HepG2 (cell line): ENCODE results near the gene USP32. TPM values are rescaled to one million over a fixed set of nuclear protein-coding genes. Genes with fewer than 3 reads are reported as not detected.

Experiments used
- ATAC-seq: fragments of 200-7000 bp; cut with Tn5 transposase; 3 replicates; pipeline ENCODE4 v1.9.1; 2020; ENCODE audit warnings: mild to moderate bottlenecking, moderate library complexity
- BruUV-seq: library from RNA; stranded (reverse); fragments of 400-500 nt; replicated peaks from 2 replicates; lab custom pipeline; 2021; lab: Mats Ljungman, UMichigan
- CTCF ChIA-PET: fragments of 300-600 bp; formaldehyde crosslinking; extraction: SDS; loops from one replicate; lab custom pipeline; 2021; ENCODE audit warnings: low total read pairs, inconsistent platforms, low intra/inter-chr PET ratio; lab: Yijun Ruan, JAX
- POLR2A ChIA-PET: fragments of 350-600 bp; sonication (Branson Sonifier 250); formaldehyde crosslinking; loops from one replicate; lab custom pipeline; 2020; ENCODE audit warnings: antibody characterized with exemption, inconsistent platforms; lab: Yijun Ruan, JAX
- DNase-seq: peaks from one replicate; pipeline ENCODE4 v3.0.0-alpha.2; 2015; ENCODE audit warnings: low spot score
- FAIRE-seq: peaks from 3 replicates; lab custom pipeline; 2011; peaks lifted over from hg19 to GRCh38; lab: Jason Lieb, UNC
- H2AFZ ChIP-seq: one replicate; pipeline ENCODE4 v1.6.1; 2011; ENCODE audit warnings: low read length, inconsistent platforms
- H3K27ac ChIP-seq: fragments of 300-600 bp; 3 replicates; pipeline ENCODE4 v1.8.0; 2011; ENCODE audit warnings: mixed run types, mild to moderate bottlenecking, mixed read lengths, low read length, inconsistent platforms; ENCODE audit not compliant: insufficient read depth; ENCODE audit errors: extremely low read length
- H3K27me3 ChIP-seq, 2 experiments: fragments of 200-600 bp in 1 of 2; 2 replicates in 1 of 2; 3 replicates in 1 of 2; pipeline versions ENCODE4 v1.6.0 to v1.8.0; 2011; ENCODE audit warnings: low read length in 2 of 2, mild to moderate bottlenecking in 2 of 2, moderate library complexity in 2 of 2, inconsistent platforms in 1 of 2; ENCODE audit not compliant: insufficient read depth in 2 of 2, control insufficient read depth in 1 of 2
- H3K36me3 ChIP-seq, 2 experiments: fragments of 200-600 bp in 1 of 2; replicated peaks in 1 of 2; 2 replicates in 1 of 2; 3 replicates in 1 of 2; pipeline versions ENCODE4 v1.5.1 to v1.8.0; 2011; ENCODE audit warnings: low read length in 2 of 2, inconsistent platforms in 1 of 2; ENCODE audit not compliant: insufficient read depth in 2 of 2, control insufficient read depth in 1 of 2
- H3K4me1 ChIP-seq: 2 replicates; pipeline ENCODE4 v1.5.1; 2012; ENCODE audit warnings: low read length, inconsistent platforms; ENCODE audit not compliant: insufficient read depth
- H3K4me2 ChIP-seq: 2 replicates; pipeline ENCODE4 v1.6.0; 2011; ENCODE audit warnings: low read depth, low read length, inconsistent platforms
- H3K4me3 ChIP-seq, 3 experiments: fragments of 200-600 bp in 1 of 3; sonication (generic), shearing (Covaris generic) in 1 of 3; replicated peaks in 1 of 3; 2 replicates each; pipeline ENCODE4 v1.5.1; 2011 to 2016; ENCODE audit warnings: low read length in 3 of 3, inconsistent platforms in 2 of 3, low read depth in 2 of 3, mild to moderate bottlenecking in 2 of 3, control low read depth in 1 of 3, mixed read lengths in 1 of 3; ENCODE audit not compliant: insufficient read depth in 1 of 3
- H3K79me2 ChIP-seq: one replicate; pipeline ENCODE4 v1.6.1; 2011; ENCODE audit warnings: low read length, inconsistent platforms; ENCODE audit not compliant: insufficient read depth
- H3K9ac ChIP-seq: 2 replicates; pipeline ENCODE4 v1.6.0; 2011; ENCODE audit warnings: mild to moderate bottlenecking, low read depth, low read length, inconsistent platforms; ENCODE audit not compliant: insufficient read depth
- H3K9me3 ChIP-seq: 2 replicates; pipeline ENCODE4 v1.5.1; 2012; ENCODE audit warnings: mild to moderate bottlenecking, low read length
- H4K20me1 ChIP-seq: 2 replicates; pipeline ENCODE4 v1.6.0; 2011; ENCODE audit warnings: inconsistent platforms, mild to moderate bottlenecking, low read length, moderate library complexity; ENCODE audit not compliant: insufficient read depth
- ATAD3A ChIP-seq: sonication (generic); formaldehyde crosslinking; IDR thresholded peaks from 2 replicates; pipeline ENCODE4 v1.4.0; 2020; ENCODE audit warnings: missing genetic modification reagents
- BRCA1 ChIP-seq: sonication (generic); formaldehyde crosslinking; IDR thresholded peaks from 2 replicates; pipeline ENCODE4 v1.4.0; 2020; ENCODE audit warnings: missing genetic modification reagents
- FOXK2 ChIP-seq: fragments of 450-650 bp; IDR thresholded peaks from 2 replicates; pipeline ENCODE4 v1.6.1; 2016
- FOXP1 ChIP-seq, 2 experiments: fragments of 450-650 bp in 1 of 2; IDR thresholded peaks; 2 replicates each; pipeline ENCODE4 v1.6.1; 2017 to 2018; ENCODE audit warnings: antibody characterized with exemption in 1 of 2
- RNF2 ChIP-seq: fragments of 450-650 bp; conservative IDR thresholded peaks from 2 replicates; pipeline ENCODE4 v1.6.1; 2016; ENCODE audit warnings: low read depth
- SRSF1 ChIP-seq: fragments of 200-400 bp; formaldehyde crosslinking; optimal IDR thresholded peaks from 2 replicates; pipeline ENCODE3; 2017; ENCODE audit warnings: mild to moderate bottlenecking, low read depth, low read length, moderate library complexity
- ZBTB2 ChIP-seq: sonication (generic); formaldehyde crosslinking; IDR thresholded peaks from 2 replicates; pipeline ENCODE4 v1.8.0; 2022; ENCODE audit warnings: low read depth, missing genetic modification reagents
- ZBTB7A ChIP-seq: sonication (generic); formaldehyde crosslinking; IDR thresholded peaks from 2 replicates; pipeline ENCODE4 v1.8.0; 2022; ENCODE audit warnings: mild to moderate bottlenecking, missing genetic modification reagents
- ZEB1 ChIP-seq: IDR thresholded peaks from 2 replicates; pipeline ENCODE4 v1.6.1; 2012; ENCODE audit warnings: mild to moderate bottlenecking, low read depth, inconsistent platforms; ENCODE audit not compliant: insufficient replicate concordance
- ZMAT3 ChIP-seq: sonication (generic); formaldehyde crosslinking; conservative IDR thresholded peaks from 2 replicates; pipeline ENCODE4 v1.7.0; 2021; ENCODE audit warnings: missing genetic modification reagents
- ZNF230 ChIP-seq: sonication (generic); formaldehyde crosslinking; IDR thresholded peaks from 2 replicates; pipeline ENCODE4 v1.4.0; 2020; ENCODE audit warnings: mild to moderate bottlenecking, missing genetic modification reagents
- ZNF337 ChIP-seq: sonication (generic); formaldehyde crosslinking; IDR thresholded peaks from 2 replicates; pipeline ENCODE4 v1.5.1; 2020; ENCODE audit warnings: missing genetic modification reagents, low read depth, mild to moderate bottlenecking, borderline replicate concordance
- ZNF713 ChIP-seq: sonication (generic); formaldehyde crosslinking; IDR thresholded peaks from 2 replicates; pipeline ENCODE4 v1.4.0; 2020; ENCODE audit warnings: mild to moderate bottlenecking, missing genetic modification reagents
- ZNF83 ChIP-seq: sonication (generic); formaldehyde crosslinking; IDR thresholded peaks from 2 replicates; pipeline ENCODE4 v1.4.0; 2020; ENCODE audit warnings: missing genetic modification reagents, mild to moderate bottlenecking, borderline replicate concordance
- WGBS: methylation state at CpG from one replicate; pipeline ENCODE4 v1.1.6; 2017; ENCODE audit warnings: low lambda C conversion rate; 5-methylcytosine and 5-hydroxymethylcytosine counted together
- in situ Hi-C: cut with HindIII; loops from 2 replicates; pipeline ENCODE4 v1.10.0; 2017; ENCODE audit warnings: low pct_unique_long_range_greater_than_20kb; ENCODE audit not compliant: extremely low pct_ligation_motif_present
- intact Hi-C: fragments of 100-400 bp; cut with micrococcal nuclease; formaldehyde crosslinking; loops from one replicate; pipeline ENCODE4 v1.10.0; 2022; ENCODE audit not compliant: unreplicated experiment
- polyA plus RNA-seq, 8 experiments: library from polyadenylated mRNA; depleted of rRNA in 3 of 8; stranded (reverse) in 7 of 8; unstranded in 1 of 8; fragments of >200 nt; fragmentation: Illumina TruSeq in 4 of 8; extraction: Trizol in 4 of 8; gene quantifications; 2 replicates each; pipeline versions ENCODE4 v1.2.1 to v1.2.3, GENCODE V29; 2011 to 2016; ENCODE audit warnings: low read depth in 4 of 8, missing spikeins in 1 of 8, mixed read lengths in 1 of 8; ENCODE audit not compliant: insufficient read depth in 1 of 8
- total RNA-seq, 5 experiments: library from RNA; depleted of rRNA; stranded (reverse); fragments of >200 nt; fragmentation: Illumina TruSeq; extraction: Trizol; gene quantifications; 2 replicates each; pipeline ENCODE4 v1.2.3, GENCODE V29; 2016; ENCODE audit warnings: low read depth in 1 of 5
- TF ChIP-seq, protein P1 (sequence below): IDR thresholded peaks from 2 replicates; pipeline ENCODE4 v1.6.1; 2016; ENCODE audit warnings: mild to moderate bottlenecking
- TF ChIP-seq, protein P2 (sequence below): sonication (generic); formaldehyde crosslinking; IDR thresholded peaks from 2 replicates; pipeline ENCODE4 v1.8.1; 2022; ENCODE audit warnings: mild to moderate bottlenecking, missing genetic modification reagents
- TF ChIP-seq, protein P3 (sequence below): IDR thresholded peaks from 2 replicates; pipeline ENCODE4 v1.6.1; 2016; ENCODE audit warnings: missing compliant biosample characterization, missing genetic modification reagents, borderline replicate concordance

USP32 gene
- total and polyA plus RNA-seq, 2 of the 13 experiments (the other 11 are each of a cell fraction or from before 2014, with no cell fraction given) = 24.9 to 39.9 TPM

GRCh38 chr17:60146206-60146605 lies 245.7 kb downstream of the USP32 start (continued):
- TF ChIP-seq ZMAT3 (CRISPR knock-in tag) = no peak
- TF ChIP-seq ZNF713 (CRISPR knock-in tag) = no peak

- Histone ChIP-seq H3K4me1 (peaks cover 32% of the 10 kb centered on the region), H3K79me2 (no peaks in the 10 kb centered on the region), H3K9ac (no peak overlapping the region), H4K20me1 (no peaks in the 10 kb centered on the region; the same call in 1 of the 2 replicates), H2AFZ (no peak overlapping the region), H3K4me3 (no peak overlapping the region), H3K9me3 (no peaks in the 10 kb centered on the region), H3K4me2 (no peak overlapping the region), H3K27ac (no peak overlapping the region), H3K36me3 (no peaks in the 10 kb centered on the region), H3K27me3 (peaks cover 19 to 74% of the 10 kb centered on the region in 2 experiments; a peak in 4 of 5 replicates)
- intact Hi-C loops = loop anchor here (10.0 kb wide), 1 partner anchor 80 kb away; no protein-coding TSS in a partner anchor
- ChIA-PET CTCF (no interaction called here), POLR2A (no interaction called here)
- FAIRE-seq (no peak), ATAC-seq (no peak), DNase-seq (no peak)
- no TSS peak for BruUV-seq
- 24% methylated on average over 17 of the region's 17 CpGs for WGBS
- in situ Hi-C loops = no loop called here
- TF ChIP-seq ZEB1 (no peak), ZNF230 (CRISPR knock-in tag) (no peak), RNF2 (no peak), SRSF1 (no peak), FOXP1 (IDR thresholded peaks at IDR 0.05) (no peak), FOXP1 (CRISPR knock-in tag; IDR thresholded peaks at IDR 0.05) (no peak), ZBTB7A (no peak), ZNF83 (CRISPR knock-in tag) (no peak), ATAD3A (CRISPR knock-in tag) (no peak), ZBTB2 (CRISPR knock-in tag) (no peak), BRCA1 (CRISPR knock-in tag) (no peak), ZNF337 (no peak), FOXK2 (no peak)
- TF ChIP-seq, protein P1, sequence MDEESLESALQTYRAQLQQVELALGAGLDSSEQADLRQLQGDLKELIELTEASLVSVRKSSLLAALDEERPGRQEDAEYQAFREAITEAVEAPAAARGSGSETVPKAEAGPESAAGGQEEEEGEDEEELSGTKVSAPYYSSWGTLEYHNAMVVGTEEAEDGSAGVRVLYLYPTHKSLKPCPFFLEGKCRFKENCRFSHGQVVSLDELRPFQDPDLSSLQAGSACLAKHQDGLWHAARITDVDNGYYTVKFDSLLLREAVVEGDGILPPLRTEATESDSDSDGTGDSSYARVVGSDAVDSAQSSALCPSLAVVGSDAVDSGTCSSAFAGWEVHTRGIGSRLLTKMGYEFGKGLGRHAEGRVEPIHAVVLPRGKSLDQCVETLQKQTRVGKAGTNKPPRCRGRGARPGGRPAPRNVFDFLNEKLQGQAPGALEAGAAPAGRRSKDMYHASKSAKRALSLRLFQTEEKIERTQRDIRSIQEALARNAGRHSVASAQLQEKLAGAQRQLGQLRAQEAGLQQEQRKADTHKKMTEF (CRISPR knock-in tag) = no peak
- TF ChIP-seq, protein P2, sequence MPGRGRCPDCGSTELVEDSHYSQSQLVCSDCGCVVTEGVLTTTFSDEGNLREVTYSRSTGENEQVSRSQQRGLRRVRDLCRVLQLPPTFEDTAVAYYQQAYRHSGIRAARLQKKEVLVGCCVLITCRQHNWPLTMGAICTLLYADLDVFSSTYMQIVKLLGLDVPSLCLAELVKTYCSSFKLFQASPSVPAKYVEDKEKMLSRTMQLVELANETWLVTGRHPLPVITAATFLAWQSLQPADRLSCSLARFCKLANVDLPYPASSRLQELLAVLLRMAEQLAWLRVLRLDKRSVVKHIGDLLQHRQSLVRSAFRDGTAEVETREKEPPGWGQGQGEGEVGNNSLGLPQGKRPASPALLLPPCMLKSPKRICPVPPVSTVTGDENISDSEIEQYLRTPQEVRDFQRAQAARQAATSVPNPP (CRISPR knock-in tag) = no peak
- TF ChIP-seq, protein P3, sequence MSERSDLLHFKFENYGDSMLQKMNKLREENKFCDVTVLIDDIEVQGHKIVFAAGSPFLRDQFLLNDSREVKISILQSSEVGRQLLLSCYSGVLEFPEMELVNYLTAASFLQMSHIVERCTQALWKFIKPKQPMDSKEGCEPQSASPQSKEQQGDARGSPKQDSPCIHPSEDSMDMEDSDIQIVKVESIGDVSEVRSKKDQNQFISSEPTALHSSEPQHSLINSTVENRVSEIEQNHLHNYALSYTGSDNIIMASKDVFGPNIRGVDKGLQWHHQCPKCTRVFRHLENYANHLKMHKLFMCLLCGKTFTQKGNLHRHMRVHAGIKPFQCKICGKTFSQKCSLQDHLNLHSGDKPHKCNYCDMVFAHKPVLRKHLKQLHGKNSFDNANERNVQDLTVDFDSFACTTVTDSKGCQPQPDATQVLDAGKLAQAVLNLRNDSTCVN (CRISPR knock-in tag) = no peak
Observed at GRCh38 chr17:60145006-60145935, 246.7 kb downstream of the USP32 start.
